ENCODE data around the gene WDR90.

The WDR90 gene

GRCh38 chr16:648781-649589 is at the start of gene WDR90:
Gene WDR90, plus strand, starts transcription at chr16:649365. Its CDS starts 52 bp downstream, at chr16:649417.
- peak; percentile 96 for DNase-seq

GRCh38 chr16:600781-601180 is 48.4 kb upstream of the WDR90 start:
- DNase-seq = no peak

GRCh38 chr16:603933-604332 is 45.2 kb upstream of the WDR90 start:
- DNase-seq = no peak

DNA sequence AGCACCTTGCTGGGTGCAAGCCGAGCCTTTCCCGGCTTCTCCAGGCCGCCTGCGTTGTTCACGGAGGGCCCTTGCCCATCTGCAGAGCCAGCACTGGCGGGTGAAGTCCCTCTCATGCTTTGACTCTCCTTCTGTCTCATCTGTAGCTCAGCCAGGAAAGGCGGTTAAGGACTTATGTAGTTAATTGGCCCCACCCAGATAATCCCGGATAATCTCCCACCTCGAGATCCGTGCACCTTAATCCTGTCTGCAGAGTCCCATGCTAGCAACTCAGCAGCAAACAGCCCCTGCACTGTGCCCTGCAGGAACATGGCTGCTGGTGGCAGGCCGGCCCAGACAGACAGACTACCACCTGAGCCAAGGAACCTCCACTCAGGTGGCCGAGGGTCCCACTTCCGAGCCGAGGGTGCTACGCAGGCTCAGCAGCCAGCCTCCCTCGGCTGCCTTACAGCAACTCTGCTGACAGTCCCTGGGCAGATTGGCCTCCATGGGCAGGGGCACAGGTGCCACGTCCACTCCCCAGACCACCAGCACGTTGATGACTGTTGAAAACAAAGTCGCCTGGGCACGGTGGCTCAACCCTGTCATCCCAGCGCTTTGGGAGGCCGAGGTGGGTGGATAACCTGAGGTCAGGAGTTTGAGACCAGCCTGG is 42.4 kb upstream of the WDR90 start:
- DNase-seq = no peak

DNA sequence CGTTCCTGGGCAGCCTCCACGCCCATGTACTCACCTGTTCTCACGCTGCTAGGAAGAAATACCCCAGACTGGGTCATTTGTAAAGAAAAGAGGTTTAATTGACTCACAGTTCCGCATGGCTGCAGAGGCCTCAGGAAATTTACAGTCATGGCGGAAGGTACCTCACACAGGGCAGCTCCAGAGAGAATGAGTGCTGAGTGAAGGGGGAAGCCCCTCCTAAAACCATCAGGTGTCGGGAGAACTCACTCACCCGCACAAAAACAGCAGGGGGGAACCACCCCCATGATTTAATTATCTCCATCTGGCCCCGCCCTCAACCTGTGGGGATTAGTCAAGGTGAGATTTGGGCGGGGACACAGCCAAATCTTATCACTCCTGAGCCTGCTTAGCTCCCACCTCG is 41.1 kb upstream of the WDR90 start:
- no peak for DNase-seq

DNA sequence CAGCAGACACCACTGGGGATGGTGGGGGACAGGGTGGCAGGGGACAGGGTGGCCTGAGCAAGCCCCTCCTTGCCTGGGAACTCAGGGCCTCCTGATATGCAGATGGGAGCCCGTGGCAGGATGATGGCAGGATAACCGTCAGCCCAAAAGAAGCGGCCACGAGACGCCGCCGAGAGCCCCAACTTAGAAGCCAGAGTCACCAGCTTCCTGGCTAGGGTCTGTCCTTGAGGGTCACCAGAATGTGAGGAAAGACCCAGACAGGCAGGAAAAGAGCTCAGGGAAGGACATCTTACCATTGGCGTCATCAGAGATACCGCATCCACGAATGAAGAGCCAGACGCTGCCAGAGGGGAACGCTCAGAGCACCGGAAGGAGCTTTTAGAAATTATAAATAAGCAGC is 39.8 kb upstream of the WDR90 start:
- DNase-seq = no peak

GRCh38 chr16:609984-610383 is 39.2 kb upstream of the WDR90 start:
- DNase-seq = no peak

- peak; percentile 68 for DNase-seq
These were observed 38.4 kb upstream of the WDR90 start for GRCh38 chr16:610513-611381.

DNA sequence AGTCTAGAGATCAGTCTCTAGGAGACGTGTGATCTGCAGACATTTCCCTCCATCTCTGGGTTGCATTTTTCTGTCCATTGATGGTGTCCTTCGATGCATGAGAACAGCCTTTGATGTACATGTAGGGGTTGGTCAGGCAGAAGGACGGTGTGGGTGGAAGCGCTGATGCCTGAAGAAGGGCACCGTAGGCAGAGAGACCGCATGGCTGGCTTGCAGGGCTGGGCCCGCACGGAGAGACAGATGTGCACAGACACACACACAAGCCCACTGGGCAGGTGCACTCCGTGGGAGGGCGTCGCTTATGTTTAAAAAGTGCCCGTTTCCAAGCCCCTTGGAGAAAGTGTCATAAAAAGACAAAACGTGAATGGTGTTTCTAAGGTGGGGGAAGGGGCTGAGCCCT is 34.0 kb upstream of the WDR90 start:
- DNase-seq = no peak

- DNase-seq = no peak
These were observed 32.2 kb upstream of the WDR90 start for GRCh38 chr16:616733-617586.

DNA sequence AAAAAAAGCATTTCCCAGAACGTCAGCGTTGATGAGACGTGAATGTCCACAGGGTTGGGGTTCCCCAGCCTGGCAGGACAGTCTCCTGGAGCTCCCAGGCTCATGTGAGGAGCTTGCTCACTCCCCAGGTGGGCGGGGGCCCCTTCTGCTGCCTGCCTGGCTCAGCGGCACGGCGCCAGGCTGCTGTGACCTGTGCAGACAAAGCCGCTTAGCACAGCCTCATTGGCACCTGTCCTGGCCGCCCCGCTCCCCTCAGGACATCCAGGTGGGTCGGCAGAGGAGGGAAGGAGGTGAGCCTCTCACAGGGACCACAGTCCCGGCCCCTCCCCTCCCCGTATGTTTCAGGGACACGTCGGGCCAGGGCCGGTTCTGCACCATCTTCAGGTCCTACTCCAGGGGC is 31.3 kb upstream of the WDR90 start:
- DNase-seq = no peak

- no peak for DNase-seq
These were observed 29.6 kb upstream of the WDR90 start for GRCh38 chr16:619476-620100.

DNA sequence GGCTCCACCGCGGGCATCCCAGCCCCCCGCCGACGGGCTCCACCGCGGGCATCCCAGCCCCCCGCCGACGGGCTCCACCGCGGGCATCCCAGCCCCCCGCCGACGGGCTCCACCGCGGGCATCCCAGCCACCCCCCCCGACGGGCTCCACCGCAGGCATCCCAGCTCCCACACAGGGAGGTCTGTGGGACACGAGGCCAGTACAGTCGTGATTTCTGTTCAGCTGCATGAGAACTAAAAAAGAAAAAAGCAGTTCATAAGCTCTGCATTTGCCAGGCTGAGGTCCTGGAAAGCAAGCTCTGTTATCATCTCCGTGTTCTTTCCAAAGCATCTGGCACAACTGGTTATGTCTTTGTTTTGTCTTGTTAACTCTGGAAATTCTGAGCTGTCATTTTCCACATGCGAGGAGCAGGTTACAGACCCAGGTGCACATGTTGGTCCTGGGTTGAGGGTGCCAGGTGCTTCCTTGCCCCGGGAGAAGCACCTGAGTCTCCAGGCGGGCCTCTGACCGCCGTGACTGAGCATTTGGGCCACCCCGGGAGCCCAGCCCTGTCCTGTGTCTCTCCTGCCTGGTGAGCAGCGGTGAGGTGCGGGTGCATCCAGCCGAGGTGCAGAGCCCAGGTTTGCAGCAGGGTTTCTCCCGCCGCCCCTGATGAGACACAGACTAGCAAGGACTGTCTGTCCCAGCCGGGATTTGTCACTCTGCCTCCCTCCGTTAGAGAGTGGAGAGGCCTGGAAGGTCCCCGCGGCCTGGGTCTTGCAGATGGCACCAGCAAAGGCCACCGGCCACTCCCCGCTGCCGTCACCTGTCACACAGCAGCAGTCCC is 28.3 kb upstream of the WDR90 start:
- no peak for DNase-seq

DNA sequence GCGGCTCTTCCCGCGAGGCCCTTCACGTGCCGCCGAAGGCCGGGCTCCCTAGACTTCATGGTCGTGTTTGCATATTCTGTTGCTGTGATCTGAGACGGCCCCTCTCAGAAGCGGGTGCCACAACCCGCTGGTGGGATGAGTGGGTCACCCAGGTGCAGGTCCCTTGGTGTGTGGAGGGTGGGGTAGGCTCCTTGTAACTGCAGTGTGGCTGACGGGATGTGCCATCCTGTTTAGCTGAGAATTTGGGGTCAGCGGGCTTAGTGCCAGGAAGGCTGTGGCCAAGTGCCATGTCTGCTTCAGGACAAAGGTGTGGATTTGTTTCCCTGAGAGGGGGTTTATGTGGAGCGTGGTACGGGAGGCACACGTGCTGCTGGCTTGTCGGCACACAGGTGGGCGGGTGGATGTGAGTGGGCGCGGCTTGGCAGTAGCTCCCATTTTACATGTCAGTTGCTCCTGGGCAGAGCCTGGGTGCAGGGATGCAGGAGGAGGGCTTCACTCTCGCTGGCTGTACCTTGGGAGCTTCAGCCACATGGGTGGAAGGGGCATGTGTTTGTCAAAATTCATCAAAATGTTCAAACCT is 27.5 kb upstream of the WDR90 start:
- no peak for DNase-seq

- DNase-seq = no peak
These were observed 26.3 kb upstream of the WDR90 start for GRCh38 chr16:622920-623280.

DNA sequence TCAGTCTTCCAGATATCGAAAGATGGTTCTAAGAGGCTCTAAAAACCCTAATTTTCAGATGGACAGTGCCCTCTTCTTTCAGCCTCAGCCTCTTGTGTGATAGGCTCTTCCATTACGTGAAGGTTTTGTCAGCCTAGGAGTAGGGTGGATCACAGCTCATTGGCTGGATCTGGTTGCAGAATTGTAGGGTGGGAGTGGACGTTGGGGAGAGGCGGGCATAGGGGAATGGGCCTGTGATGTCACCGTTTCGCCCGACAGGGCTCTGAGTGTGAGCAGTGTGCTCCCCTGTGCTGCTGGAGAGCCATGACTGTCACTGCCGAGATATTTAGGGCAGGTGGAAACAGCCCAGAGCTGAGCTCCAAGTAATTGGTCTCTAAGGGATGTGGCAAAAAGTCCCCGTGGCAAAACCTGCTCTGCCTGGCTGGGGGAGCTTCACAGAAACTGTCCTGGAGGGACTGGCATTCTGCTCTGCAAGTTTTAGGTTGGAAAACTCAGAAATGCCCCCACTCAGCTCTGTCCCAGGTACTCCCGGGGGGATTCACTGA is 24.6 kb upstream of the WDR90 start:
- no peak for DNase-seq

DNA sequence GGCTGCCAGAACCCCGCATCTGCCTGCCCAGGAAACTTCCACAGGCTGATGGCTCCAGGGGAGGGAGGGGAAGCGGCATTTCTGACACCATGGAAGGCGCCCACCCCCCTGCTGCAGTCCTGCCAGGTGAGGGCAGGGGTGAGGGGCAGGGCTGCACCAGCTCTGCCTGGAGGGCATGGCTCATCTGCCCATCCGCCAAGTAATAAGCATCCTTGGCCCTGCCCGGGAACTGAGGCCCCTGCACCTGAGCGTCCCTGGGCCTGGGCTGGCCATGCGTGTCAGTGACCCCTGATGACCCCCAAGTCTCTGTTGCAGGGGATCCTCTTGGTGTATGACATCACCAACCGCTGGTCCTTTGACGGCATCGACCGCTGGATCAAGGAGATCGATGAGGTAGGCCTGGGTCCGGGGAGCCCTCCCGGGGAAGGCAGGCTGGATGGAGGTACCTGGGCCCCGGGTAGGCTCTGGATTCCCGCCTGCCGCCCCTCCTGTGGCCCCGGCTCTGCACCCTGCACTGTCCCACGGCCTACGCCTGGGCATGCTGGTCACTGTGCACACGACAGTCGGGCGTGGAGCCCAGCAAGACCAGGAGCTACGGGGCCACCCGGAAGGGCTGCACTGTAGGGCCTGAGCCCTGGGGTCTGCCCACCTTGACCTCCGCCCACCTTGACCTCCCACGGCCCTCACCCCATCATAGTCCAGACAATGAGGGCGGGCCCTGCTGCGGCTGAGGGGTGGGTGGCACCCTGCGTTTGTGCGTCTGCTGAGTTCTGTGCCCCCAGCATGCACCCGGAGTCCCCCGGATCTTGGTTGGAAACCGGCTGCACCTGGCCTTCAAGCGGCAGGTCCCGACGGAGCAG is 23.8 kb upstream of the WDR90 start:
- DNase-seq = no peak

DNA sequence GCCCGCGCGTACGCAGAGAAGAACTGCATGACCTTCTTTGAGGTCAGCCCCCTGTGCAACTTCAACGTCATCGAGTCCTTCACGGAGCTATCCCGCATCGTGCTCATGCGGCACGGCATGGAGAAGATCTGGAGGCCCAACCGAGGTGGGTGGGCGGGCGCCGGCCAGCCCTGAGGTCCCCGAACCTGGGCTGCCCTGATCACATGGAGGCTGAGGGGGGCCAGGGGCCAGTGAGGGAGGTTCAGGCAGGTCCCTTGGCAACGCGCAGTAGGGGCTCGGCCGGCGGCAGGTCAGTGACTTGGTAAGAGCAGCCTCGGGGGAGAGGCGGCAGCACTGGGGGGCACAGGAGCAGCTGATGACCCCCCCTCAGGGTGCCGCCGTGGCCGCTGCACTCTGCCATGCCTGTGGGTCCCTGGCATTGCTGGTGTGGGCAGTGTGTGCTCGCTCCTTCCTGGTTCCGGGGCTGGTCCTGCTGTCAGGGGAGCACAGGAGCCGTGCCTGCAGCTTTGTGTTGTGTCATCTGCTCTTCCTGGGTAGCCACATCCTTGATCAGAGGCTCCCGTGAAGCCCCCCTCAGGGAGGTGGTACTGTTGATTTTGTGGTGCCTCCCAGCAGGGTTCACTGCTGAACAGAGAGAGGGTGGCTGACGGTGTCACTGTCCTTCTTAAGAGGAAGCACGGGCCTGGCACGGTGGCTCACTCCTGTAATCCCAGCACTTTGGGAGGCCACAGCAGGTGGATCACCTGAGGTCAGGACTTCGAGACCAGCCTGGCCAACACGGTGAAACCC is 23.0 kb upstream of the WDR90 start:
- DNase-seq = no peak
